T-cell (primary cell): ENCODE data around the gene UPK2. TPM values are rescaled to one million over a fixed set of nuclear protein-coding genes. Genes with fewer than 3 reads are reported as not detected.

Experiments used
- ATAC-seq, 4 experiments: fragments of 200-7000 bp in 3 of 4; fragments of 150-1000 bp in 1 of 4; cut with Tn5 transposase; replicated peaks in 1 of 4; 1 replicate in 3 of 4; 2 replicates in 1 of 4; pipeline ENCODE4 v1.10.0; 2021; ENCODE audit warnings: moderate library complexity in 3 of 4, mild to moderate bottlenecking in 2 of 4, moderate number of reproducible peaks in 1 of 4
- CTCF ChIA-PET, 2 donors: fragments of 300-600 bp; sonication (Branson Sonifier 250); formaldehyde crosslinking; loops; one replicate each; lab custom pipeline; 2022; ENCODE audit warnings: antibody characterized with exemption in 2 of 2; lab: Charles Lee
- POLR2A ChIA-PET, 2 donors: fragments of 300-600 bp; sonication (Branson Sonifier 250); formaldehyde crosslinking; loops; one replicate each; lab custom pipeline; 2022; ENCODE audit warnings: antibody characterized with exemption in 2 of 2; lab: Charles Lee
- DNase-seq, 35 experiments: peaks; one replicate each; pipeline versions ENCODE4 v3.0.0 to v3.0.0-alpha.2; 2013 to 2023
- H3K27ac ChIP-seq: one replicate; pipeline ENCODE4 v1.5.1; 2013; ENCODE audit warnings: low read length
- H3K27me3 ChIP-seq, 2 experiments: replicated peaks in 1 of 2; 1 replicate in 1 of 2; 2 replicates in 1 of 2; pipeline versions ENCODE4 v1.6.1 to v1.7.0; 2013; ENCODE audit warnings: low read length in 1 of 2, mixed read lengths in 1 of 2; ENCODE audit not compliant: control insufficient read depth in 2 of 2, insufficient read depth in 2 of 2; ENCODE audit errors: extremely low read depth in 1 of 2
- H3K36me3 ChIP-seq, 2 donors: 1 replicate in 1 of 2; 2 replicates in 1 of 2; pipeline versions ENCODE4 v1.6.1 to v1.7.0; 2013; ENCODE audit warnings: low read length in 1 of 2; ENCODE audit not compliant: control insufficient read depth in 2 of 2, insufficient read depth in 1 of 2; ENCODE audit errors: extremely low read depth in 1 of 2
- H3K4me1 ChIP-seq, 2 experiments: 1 replicate in 1 of 2; 2 replicates in 1 of 2; pipeline versions ENCODE4 v1.6.1 to v1.7.0; 2013; ENCODE audit warnings: low read length in 2 of 2, mixed read lengths in 1 of 2; ENCODE audit not compliant: insufficient read depth in 2 of 2, control insufficient read depth in 1 of 2; ENCODE audit errors: extremely low read depth in 1 of 2
- H3K4me3 ChIP-seq, 2 donors: 1 replicate in 1 of 2; 2 replicates in 1 of 2; pipeline versions ENCODE4 v1.5.1 to v1.7.0; 2013; ENCODE audit warnings: mild to moderate bottlenecking in 2 of 2, low read length in 1 of 2, moderate library complexity in 1 of 2; ENCODE audit not compliant: control insufficient read depth in 1 of 2; ENCODE audit errors: extremely low read depth in 1 of 2
- H3K9me3 ChIP-seq: 2 replicates; pipeline ENCODE4 v1.7.0; 2013
- H3K27ac Mint-ChIP-seq, 2 donors: one replicate each; pipeline ENCODE4 v1.8.0; 2020 to 2021; ENCODE audit warnings: mild to moderate bottlenecking in 2 of 2, mixed read lengths in 2 of 2
- H3K27me3 Mint-ChIP-seq, 2 donors: one replicate each; pipeline ENCODE4 v1.8.0; 2021 to 2022; ENCODE audit warnings: mixed read lengths in 2 of 2
- H3K36me3 Mint-ChIP-seq: one replicate; pipeline ENCODE4 v1.8.0; 2021; ENCODE audit warnings: mixed read lengths
- H3K4me1 Mint-ChIP-seq, 3 donors: one replicate each; pipeline ENCODE4 v1.8.0; 2020 to 2022; ENCODE audit warnings: mixed read lengths in 3 of 3, mild to moderate bottlenecking in 1 of 3
- H3K4me3 Mint-ChIP-seq, 3 donors: one replicate each; pipeline ENCODE4 v1.8.0; 2020 to 2022; ENCODE audit warnings: mild to moderate bottlenecking in 3 of 3, mixed read lengths in 3 of 3, moderate library complexity in 3 of 3
- H3K9me3 Mint-ChIP-seq, 3 donors: one replicate each; pipeline ENCODE4 v1.8.0; 2020 to 2022; ENCODE audit warnings: mixed read lengths in 3 of 3
- WGBS: methylation state at CpG from one replicate; pipeline ENCODE4 v1.1.5; 2013; ENCODE audit warnings: missing lambda C conversion rate; ENCODE audit not compliant: insufficient coverage; 5-methylcytosine and 5-hydroxymethylcytosine counted together
- total RNA-seq, 35 experiments: library from RNA in 6 of 35; stranded (reverse) in 6 of 35; fragments of 120-200 nt in 1 of 35; gene quantifications; one replicate each; pipeline versions ENCODE4 v1.2.1 to v1.2.4 and lab custom pipeline; 2013 to 2026

UPK2 gene
- total RNA-seq, result under 1 TPM in 1 of 5 donors, not detected in 4; 0.32 TPM
- not detected for total RNA-seq (2013)
- total RNA-seq (lab: John Stamatoyannopoulos, UW), result 0 to 1.2 (median 0.14) reads per million in 29 experiments

DNA sequence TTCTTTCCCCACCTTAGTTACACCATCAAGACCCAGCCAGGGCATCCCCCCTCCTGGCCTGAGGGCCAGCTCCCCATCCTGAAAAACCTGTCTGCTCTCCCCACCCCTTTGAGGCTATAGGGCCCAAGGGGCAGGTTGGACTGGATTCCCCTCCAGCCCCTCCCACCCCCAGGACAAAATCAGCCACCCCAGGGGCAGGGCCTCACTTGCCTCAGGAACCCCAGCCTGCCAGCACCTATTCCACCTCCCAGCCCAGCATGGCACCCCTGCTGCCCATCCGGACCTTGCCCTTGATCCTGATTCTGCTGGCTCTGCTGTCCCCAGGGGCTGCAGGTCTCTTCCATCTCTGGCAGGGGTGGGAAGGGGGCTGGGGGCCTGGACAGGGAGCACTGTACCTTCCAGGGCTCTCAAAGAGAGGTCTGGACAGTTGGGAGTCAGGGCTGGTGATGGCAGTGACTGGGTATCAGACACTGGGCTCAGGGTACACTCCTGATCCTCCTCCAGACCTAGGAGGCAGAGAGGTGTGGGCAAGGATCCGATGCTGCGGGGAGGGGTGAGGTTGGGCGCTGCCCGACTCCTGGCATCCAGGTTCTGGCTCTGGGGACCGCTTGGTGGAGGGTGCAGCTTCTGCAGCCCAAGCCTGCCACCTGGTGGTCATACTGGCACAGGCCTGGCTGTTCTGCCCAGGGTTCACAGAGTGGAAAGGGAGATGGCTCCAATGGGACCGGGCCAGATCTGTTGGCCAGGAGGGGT, at the start of gene UPK2:
TSS of gene UPK2 (plus strand) at position 205 of the 753 bp plus-strand sequence. CDS start at position 258, 53 bp downstream.
- Histone ChIP-seq H3K27me3 (peaks cover 0 to 32% of the 10 kb centered on the region in 2 experiments), H3K4me1 (peaks cover 0 to 10% of the 10 kb centered on the region in 2 experiments), H3K27ac (no peak within 1 kb of the TSS), H3K36me3 (no peaks in the 10 kb centered on the region), H3K9me3 (no peaks in the 10 kb centered on the region), H3K4me3 (no peak within 1 kb of the TSS)
- ATAC-seq (peak; percentile 96 to 99 (median 98)), DNase-seq (peak; percentile 67 to 93 (median 85))
- ChIA-PET POLR2A (no interaction called here), CTCF (interaction anchor here (0.5 to 1.7 kb wide), 9 partner anchors 8 to 307 kb away, joined by 3 to 4 read pairs (median 3); partner anchors contain the start of gene SLC37A4 (in 1 of the 2))
- Mint-ChIP-seq H3K4me1 (peaks cover 5 to 11% (median 6%) of the 10 kb centered on the region in 3 donors), H3K27me3 (peaks cover 0 to 13% of the 10 kb centered on the region in 2 donors), H3K9me3 (no peaks in the 10 kb centered on the region), H3K36me3 (no peaks in the 10 kb centered on the region), H3K27ac (no peak within 1 kb of the TSS), H3K4me3 (no peak within 1 kb of the TSS)
- 0% methylated on average over 3 of the region's 7 CpGs for WGBS

- ChIA-PET CTCF (interaction anchor here in 1 of 2 donors (0.9 to 4.0 kb wide), 3 partner anchors 15 to 23 kb away, joined by 3 to 21 read pairs (median 5); no protein-coding TSS in a partner anchor), POLR2A (interaction anchor here (0.5 to 0.6 kb wide), 3 partner anchors 121 to 208 kb away, joined by 3 to 4 read pairs (median 3); no protein-coding TSS in a partner anchor)
- DNase-seq (peak; percentile 56 to 92 (median 82)), ATAC-seq (peak; percentile 49 to 56 (median 53))
- Histone ChIP-seq H3K4me1 (peaks cover 20 to 67% of the 10 kb centered on the region in 2 experiments), H3K9me3 (no peaks in the 10 kb centered on the region), H3K27ac (peak overlapping the region; percentile 50), H3K27me3 (no peaks in the 10 kb centered on the region), H3K4me3 (no peak overlapping the region), H3K36me3 (peaks cover 0 to 65% of the 10 kb centered on the region in 2 donors)
- peak overlapping the region in 1 of 3 donors; percentile 74 for H3K4me3 Mint-ChIP-seq
- H3K27me3 Mint-ChIP-seq, result no peaks in the 10 kb centered on the region
- no peaks in the 10 kb centered on the region for H3K9me3 Mint-ChIP-seq
- peak overlapping the region; percentile 87 to 91 for H3K27ac Mint-ChIP-seq
- H3K4me1 Mint-ChIP-seq, result peaks cover 39 to 53% (median 47%) of the 10 kb centered on the region in 3 donors
- H3K36me3 Mint-ChIP-seq, result peaks cover 33% of the 10 kb centered on the region
- 40% methylated on average over 4 of the region's 24 CpGs for WGBS
These were observed 48.8 kb upstream of the UPK2 start for GRCh38 chr11:118907051-118908042.

DNA sequence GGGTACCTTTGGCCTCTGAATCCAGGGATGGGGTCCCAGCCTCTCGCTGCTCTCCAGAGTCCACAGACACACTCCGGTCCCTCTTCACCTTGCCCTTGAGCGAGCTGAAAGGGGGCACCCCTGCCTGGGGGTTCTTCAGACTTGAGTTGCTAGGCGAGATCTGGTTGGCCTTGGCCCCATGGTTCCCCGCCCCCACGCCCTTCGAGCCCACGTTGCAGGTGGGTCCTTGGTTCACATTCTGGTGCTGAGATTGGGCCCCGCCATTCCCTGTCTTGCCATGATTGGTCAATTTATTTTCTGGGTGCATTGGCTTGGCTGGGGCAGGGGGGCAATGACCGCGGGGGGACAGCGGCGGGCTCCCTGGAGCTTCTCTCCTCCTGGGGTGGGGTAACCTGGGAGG, 47.8 kb upstream of the UPK2 start:
- ChIA-PET POLR2A (interaction anchor here (0.5 to 1.6 kb wide), 5 partner anchors 13 to 209 kb away, joined by 3 to 12 read pairs (median 4); no protein-coding TSS in a partner anchor), CTCF (interaction anchor here (0.6 to 4.0 kb wide), 3 partner anchors 16 to 37 kb away, joined by 3 to 21 read pairs (median 6); no protein-coding TSS in a partner anchor)
- H3K9me3 ChIP-seq, result no peaks in the 10 kb centered on the region
- H3K4me1 ChIP-seq, result peaks cover 29 to 75% of the 10 kb centered on the region in 2 experiments
- H3K4me3 ChIP-seq, result no peak overlapping the region
- H3K36me3 ChIP-seq, result peaks cover 0 to 57% of the 10 kb centered on the region in 2 donors
- no peaks in the 10 kb centered on the region for H3K27me3 ChIP-seq
- Mint-ChIP-seq H3K36me3 (peaks cover 33% of the 10 kb centered on the region), H3K4me1 (peaks cover 46 to 62% (median 57%) of the 10 kb centered on the region in 3 donors), H3K27me3 (no peaks in the 10 kb centered on the region), H3K27ac (peak overlapping the region; percentile 87 to 91), H3K9me3 (no peaks in the 10 kb centered on the region), H3K4me3 (peak overlapping the region in 1 of 3 donors; percentile 74)
- H3K27ac ChIP-seq, result peak overlapping the region; percentile 50
- WGBS, result 85% methylated on average over 7 of the region's 13 CpGs
- DNase-seq, result no peak
- no peak for ATAC-seq

DNA sequence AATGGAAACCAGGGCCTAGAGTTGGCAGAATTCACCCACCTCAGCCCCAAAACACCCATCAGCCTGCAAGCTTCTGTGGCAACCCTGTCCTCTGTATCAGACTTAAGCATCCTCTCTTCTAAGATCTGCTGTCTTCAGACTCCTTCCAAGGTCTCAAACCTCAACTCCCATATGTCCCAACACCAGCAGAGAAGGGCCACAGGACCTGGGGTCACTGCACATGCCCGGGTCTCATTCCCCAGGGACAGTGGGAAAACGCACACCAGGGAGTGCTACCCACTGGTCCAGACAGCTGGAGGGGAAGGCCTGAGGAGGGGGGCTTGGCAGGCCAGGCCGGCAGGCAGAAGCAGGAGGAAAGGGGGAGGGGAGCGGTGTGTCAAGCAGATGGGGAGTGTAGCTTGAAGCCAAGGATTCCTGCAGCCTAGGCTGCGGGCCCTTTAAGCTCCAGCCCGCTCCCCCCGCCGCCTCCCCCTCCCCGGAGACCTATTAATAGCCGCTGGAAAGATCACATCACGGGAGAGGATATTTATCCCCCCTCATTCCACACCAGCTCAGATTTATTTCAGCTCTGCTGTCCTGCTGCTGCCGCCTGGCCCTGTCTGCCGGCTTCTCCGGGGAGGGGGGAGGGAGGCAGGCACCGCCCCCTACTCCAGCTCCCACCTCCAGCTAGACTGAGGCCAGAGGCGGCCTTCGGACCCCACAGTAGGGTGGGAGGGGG, 47.0 kb upstream of the UPK2 start:
- peaks cover 32 to 79% of the 10 kb centered on the region in 2 experiments for H3K4me1 ChIP-seq
- ChIA-PET CTCF (interaction anchor here (0.6 to 4.0 kb wide), 9 partner anchors 14 to 352 kb away, joined by 3 to 21 read pairs (median 3); partner anchors contain the start of genes BCL9L (in 1 of the 2) and DDX6 (in 1 of the 2)), POLR2A (interaction anchor here (0.6 to 1.6 kb wide), 5 partner anchors 14 to 110 kb away, joined by 4 to 12 read pairs (median 4); no protein-coding TSS in a partner anchor)
- Mint-ChIP-seq H3K36me3 (peaks cover 30% of the 10 kb centered on the region), H3K27me3 (no peaks in the 10 kb centered on the region), H3K27ac (peak overlapping the region; percentile 91 to 92), H3K4me3 (peak overlapping the region; percentile 42 to 74 (median 64)), H3K9me3 (no peaks in the 10 kb centered on the region), H3K4me1 (peaks cover 49 to 68% (median 56%) of the 10 kb centered on the region in 3 donors)
- 79% methylated on average over 2 of the region's 17 CpGs for WGBS
- ATAC-seq (peak in 1 of 4 experiments; percentile 9), DNase-seq (peak in 1 of 35 experiments; percentile 48)
- H3K36me3 ChIP-seq, result peaks cover 0 to 49% of the 10 kb centered on the region in 2 donors
- H3K27me3 ChIP-seq, result no peaks in the 10 kb centered on the region
- H3K9me3 ChIP-seq, result no peaks in the 10 kb centered on the region
- H3K27ac ChIP-seq, result peak overlapping the region; percentile 63
- peak overlapping the region in 1 of 2 donors; percentile 8 for H3K4me3 ChIP-seq

GRCh38 chr11:118909619-118910308, 46.3 kb upstream of the UPK2 start:
- Mint-ChIP-seq H3K4me3 (peak overlapping the region; percentile 45 to 74 (median 64)), H3K27ac (peak overlapping the region; percentile 78 to 92), H3K27me3 (no peaks in the 10 kb centered on the region), H3K36me3 (peaks cover 30% of the 10 kb centered on the region), H3K4me1 (peaks cover 56 to 75% (median 63%) of the 10 kb centered on the region in 3 donors), H3K9me3 (no peaks in the 10 kb centered on the region)
- H3K27me3 ChIP-seq, result no peaks in the 10 kb centered on the region
- peaks cover 34 to 82% of the 10 kb centered on the region in 2 experiments for H3K4me1 ChIP-seq
- no peak for ATAC-seq
- ChIA-PET POLR2A (interaction anchor here (0.5 to 1.6 kb wide), 4 partner anchors 14 to 31 kb away, joined by 4 to 12 read pairs (median 4); no protein-coding TSS in a partner anchor), CTCF (interaction anchor here in 1 of 2 donors (0.6 to 4.0 kb wide), 3 partner anchors 21 to 108 kb away, joined by 3 to 21 read pairs (median 3); no protein-coding TSS in a partner anchor)
- WGBS, result 81% methylated on average over 11 of the region's 21 CpGs
- H3K27ac ChIP-seq, result peak overlapping the region; percentile 63
- H3K36me3 ChIP-seq, result peaks cover 0 to 42% of the 10 kb centered on the region in 2 donors
- no peaks in the 10 kb centered on the region for H3K9me3 ChIP-seq
- peak overlapping the region in 1 of 2 donors; percentile 18 for H3K4me3 ChIP-seq
- DNase-seq, result no peak
